Suprapubic skin (tissue), 3 donors: ENCODE data around the gene FBH1.

ENCODE experiments used
- POLR2AphosphoS5 ChIP-seq, 3 donors: sonication (generic); formaldehyde crosslinking; IDR thresholded peaks; one replicate each; pipeline ENCODE4 v1.6.1; 2017; ENCODE audit warnings: antibody characterized with exemption in 3 of 3
- TF ChIP-seq, protein P1 (sequence below), 2 donors: fragments of 200-600 bp in 1 of 2; fragments of 450-650 bp in 1 of 2; sonication (generic) in 1 of 2; IDR thresholded peaks; one replicate each; pipeline ENCODE4 v1.5.1; 2016 to 2019; ENCODE audit warnings: antibody characterized with exemption in 2 of 2, mild to moderate bottlenecking in 1 of 2, moderate library complexity in 1 of 2

DNA sequence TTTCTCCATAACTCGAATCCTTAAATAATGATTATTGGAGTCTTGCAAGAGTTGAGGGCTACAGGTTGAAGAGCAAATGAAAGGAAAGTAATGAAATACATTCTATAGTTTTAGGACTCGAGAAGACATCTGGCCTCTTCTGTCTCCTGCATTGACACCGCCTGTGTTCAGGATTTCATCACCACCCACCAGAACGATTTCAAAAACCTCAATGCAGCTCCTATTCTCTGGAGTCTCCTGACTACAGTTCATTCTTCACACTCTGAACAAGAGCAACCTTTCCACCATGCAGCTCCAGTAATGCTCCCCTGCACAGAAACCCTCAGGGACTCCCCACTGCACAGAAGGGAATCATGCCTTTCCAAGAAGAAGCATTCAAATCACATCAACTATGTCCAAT, 81.8 kb downstream of the FBH1 start:
- TF ChIP-seq, protein P1, sequence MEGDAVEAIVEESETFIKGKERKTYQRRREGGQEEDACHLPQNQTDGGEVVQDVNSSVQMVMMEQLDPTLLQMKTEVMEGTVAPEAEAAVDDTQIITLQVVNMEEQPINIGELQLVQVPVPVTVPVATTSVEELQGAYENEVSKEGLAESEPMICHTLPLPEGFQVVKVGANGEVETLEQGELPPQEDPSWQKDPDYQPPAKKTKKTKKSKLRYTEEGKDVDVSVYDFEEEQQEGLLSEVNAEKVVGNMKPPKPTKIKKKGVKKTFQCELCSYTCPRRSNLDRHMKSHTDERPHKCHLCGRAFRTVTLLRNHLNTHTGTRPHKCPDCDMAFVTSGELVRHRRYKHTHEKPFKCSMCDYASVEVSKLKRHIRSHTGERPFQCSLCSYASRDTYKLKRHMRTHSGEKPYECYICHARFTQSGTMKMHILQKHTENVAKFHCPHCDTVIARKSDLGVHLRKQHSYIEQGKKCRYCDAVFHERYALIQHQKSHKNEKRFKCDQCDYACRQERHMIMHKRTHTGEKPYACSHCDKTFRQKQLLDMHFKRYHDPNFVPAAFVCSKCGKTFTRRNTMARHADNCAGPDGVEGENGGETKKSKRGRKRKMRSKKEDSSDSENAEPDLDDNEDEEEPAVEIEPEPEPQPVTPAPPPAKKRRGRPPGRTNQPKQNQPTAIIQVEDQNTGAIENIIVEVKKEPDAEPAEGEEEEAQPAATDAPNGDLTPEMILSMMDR (IDR thresholded peaks at IDR 0.05), result no peak
- TF ChIP-seq POLR2AphosphoS5 (IDR thresholded peaks at IDR 0.05), result no peak
